H9 (cell line): ENCODE results near the gene KAT6B. TPM values are rescaled to one million over a fixed set of nuclear protein-coding genes. Genes with fewer than 3 reads are reported as not detected.
A peak's percentile ranks its signal among the peaks of the same experiment; 100 is the strongest.
"Not testable (repeated sequence)": the region's sequence is repeated elsewhere in the genome, so short reads cannot be mapped to it uniquely, and the experiment has no call there.

ENCODE experiments used
- DNase-seq: peaks from one replicate; pipeline ENCODE4 v3.0.0-alpha.2; 2017
- H2AFZ ChIP-seq: one replicate; pipeline ENCODE4 v1.6.1; 2013; ENCODE audit warnings: mild to moderate bottlenecking, low read length, control low read depth, moderate library complexity
- H2AK5ac ChIP-seq: 2 replicates; pipeline ENCODE4 v1.6.1; 2013; ENCODE audit warnings: low read length, control low read depth, mixed read lengths; ENCODE audit not compliant: insufficient read length
- H2BK120ac ChIP-seq: one replicate; pipeline ENCODE4 v1.6.1; 2013; ENCODE audit warnings: low read depth, mild to moderate bottlenecking, low read length, control low read depth, inconsistent platforms; ENCODE audit not compliant: poor library complexity, severe bottlenecking
- H2BK12ac ChIP-seq: 2 replicates; pipeline ENCODE4 v1.6.1; 2013; ENCODE audit warnings: low read length, control low read depth, mixed read lengths, low read depth; ENCODE audit not compliant: insufficient read length
- H2BK15ac ChIP-seq: 2 replicates; pipeline ENCODE4 v1.6.1; 2013; ENCODE audit warnings: low read depth, low read length, control low read depth
- H2BK20ac ChIP-seq: one replicate; pipeline ENCODE4 v1.6.1; 2013; ENCODE audit warnings: low read depth, mild to moderate bottlenecking, low read length, control low read depth, inconsistent platforms; ENCODE audit not compliant: poor library complexity, severe bottlenecking
- H2BK5ac ChIP-seq: 2 replicates; pipeline ENCODE4 v1.6.1; 2013; ENCODE audit warnings: low read length, control low read depth, mixed read lengths; ENCODE audit not compliant: insufficient read length
- H3K14ac ChIP-seq: 2 replicates; pipeline ENCODE4 v1.6.1; 2013; ENCODE audit warnings: low read length, control low read depth; ENCODE audit not compliant: insufficient read depth
- H3K18ac ChIP-seq: 2 replicates; pipeline ENCODE4 v1.6.1; 2013; ENCODE audit warnings: low read depth, mild to moderate bottlenecking, mixed read lengths, low read length, control low read depth; ENCODE audit not compliant: insufficient read length
- H3K23ac ChIP-seq: 2 replicates; pipeline ENCODE4 v1.6.1; 2013; ENCODE audit warnings: low read length, control low read depth, mixed read lengths, low read depth; ENCODE audit not compliant: insufficient read length
- H3K23me2 ChIP-seq: 2 replicates; pipeline ENCODE4 v1.6.1; 2013; ENCODE audit warnings: low read depth, mild to moderate bottlenecking, mixed read lengths, low read length, control low read depth; ENCODE audit not compliant: insufficient read length, poor library complexity, severe bottlenecking
- H3K27ac ChIP-seq: 2 replicates; pipeline ENCODE4 v1.5.1; 2013; ENCODE audit warnings: low read length, control low read depth, mixed read lengths, low read depth; ENCODE audit not compliant: insufficient read length
- H3K27me3 ChIP-seq: 2 replicates; pipeline ENCODE4 v1.6.1; 2013; ENCODE audit warnings: low read length, control low read depth, inconsistent platforms; ENCODE audit not compliant: insufficient read depth
- H3K4ac ChIP-seq: 2 replicates; pipeline ENCODE4 v1.6.1; 2013; ENCODE audit warnings: low read depth, mild to moderate bottlenecking, control low read depth, inconsistent platforms, low read length, moderate library complexity
- H3K4me1 ChIP-seq: 2 replicates; pipeline ENCODE4 v1.6.1; 2013; ENCODE audit warnings: low read length, control low read depth, inconsistent platforms; ENCODE audit not compliant: insufficient read depth
- H3K4me2 ChIP-seq: 2 replicates; pipeline ENCODE4 v1.6.1; 2013; ENCODE audit warnings: low read length, control low read depth, mixed read lengths; ENCODE audit not compliant: insufficient read length, insufficient read depth
- H3K56ac ChIP-seq: 2 replicates; pipeline ENCODE4 v1.6.1; 2013; ENCODE audit warnings: low read depth, mild to moderate bottlenecking, mixed read lengths, low read length, control low read depth; ENCODE audit not compliant: insufficient read length
- H3K79me1 ChIP-seq: 2 replicates; pipeline ENCODE4 v1.6.1; 2013; ENCODE audit warnings: low read depth, mild to moderate bottlenecking, moderate library complexity, low read length, control low read depth, inconsistent platforms; ENCODE audit not compliant: insufficient read depth, poor library complexity, severe bottlenecking
- H3K79me2 ChIP-seq: 2 replicates; pipeline ENCODE4 v1.6.1; 2013; ENCODE audit warnings: low read length, control low read depth, inconsistent platforms; ENCODE audit not compliant: insufficient read depth
- H3K9ac ChIP-seq: 2 replicates; pipeline ENCODE4 v1.6.1; 2013; ENCODE audit warnings: low read length, control low read depth, mixed read lengths; ENCODE audit not compliant: insufficient read length; ENCODE audit errors: extremely low read depth
- H3K9me3 ChIP-seq: one replicate; pipeline ENCODE4 v1.6.1; 2013; ENCODE audit warnings: low read depth, low read length, inconsistent platforms; ENCODE audit not compliant: control insufficient read depth
- H3T11ph ChIP-seq: one replicate; pipeline ENCODE4 v1.6.1; 2013; ENCODE audit warnings: mild to moderate bottlenecking, low read length, control low read depth, inconsistent platforms
- H4K20me1 ChIP-seq: one replicate; pipeline ENCODE4 v1.6.1; 2013; ENCODE audit not compliant: control insufficient read depth, insufficient read length, insufficient read depth
- H4K5ac ChIP-seq: 2 replicates; pipeline ENCODE4 v1.6.1; 2013; ENCODE audit warnings: low read depth, mild to moderate bottlenecking, mixed read lengths, low read length, control low read depth; ENCODE audit not compliant: insufficient read length
- H4K8ac ChIP-seq: replicated peaks from 2 replicates; pipeline ENCODE4 v1.6.1; 2013; ENCODE audit warnings: low read length, control low read depth, mixed read lengths, low read depth; ENCODE audit not compliant: insufficient read length
- H4K91ac ChIP-seq: 2 replicates; pipeline ENCODE4 v1.6.1; 2013; ENCODE audit warnings: low read depth, mild to moderate bottlenecking, moderate library complexity, mixed read lengths, low read length, control low read depth; ENCODE audit not compliant: insufficient read length
- H3K27ac Mint-ChIP-seq, 3 experiments: 2 replicates in 2 of 3; 3 replicates in 1 of 3; pipeline ENCODE4 v1.8.0; 2020 to 2021; ENCODE audit warnings: mixed read lengths in 3 of 3, mild to moderate bottlenecking in 1 of 3, moderate library complexity in 1 of 3
- H3K27me3 Mint-ChIP-seq: 2 replicates; pipeline ENCODE4 v1.8.0; 2021; ENCODE audit warnings: low read depth, mild to moderate bottlenecking, moderate library complexity, mixed read lengths
- H3K36me3 Mint-ChIP-seq, 3 experiments: 2 replicates in 2 of 3; 3 replicates in 1 of 3; pipeline ENCODE4 v1.8.0; 2020 to 2021; ENCODE audit warnings: low read depth in 3 of 3, mixed read lengths in 3 of 3; ENCODE audit not compliant: insufficient read depth in 1 of 3
- H3K4me1 Mint-ChIP-seq, 2 experiments: 2 replicates each; pipeline ENCODE4 v1.8.0; 2020; ENCODE audit warnings: mixed read lengths in 2 of 2
- H3K4me3 Mint-ChIP-seq, 2 experiments: 2 replicates in 1 of 2; 3 replicates in 1 of 2; pipeline ENCODE4 v1.8.0; 2020 to 2021; ENCODE audit warnings: mild to moderate bottlenecking in 2 of 2, mixed read lengths in 2 of 2, moderate library complexity in 1 of 2
- H3K9me3 Mint-ChIP-seq, 2 experiments: 2 replicates in 1 of 2; 3 replicates in 1 of 2; pipeline ENCODE4 v1.8.0; 2020; ENCODE audit warnings: mild to moderate bottlenecking in 2 of 2, mixed read lengths in 2 of 2, moderate library complexity in 1 of 2
- WGBS: extraction: QIAGEN DNeasy Blood & Tissue Kit; methylation state at CpG from one replicate; pipeline ENCODE4 v1.1.7; 2013; ENCODE audit warnings: missing lambda C conversion rate, low lambda C conversion rate, mixed read lengths; ENCODE audit not compliant: insufficient read length; ENCODE audit errors: extremely low coverage; 5-methylcytosine and 5-hydroxymethylcytosine counted together
- total RNA-seq: library from RNA; stranded (reverse); gene quantifications from 2 replicates; pipeline ENCODE4 v1.2.1, GENCODE V29; 2021
- TF ChIP-seq, protein P1 (sequence below): fragments of 200-600 bp; sonication (generic); conservative IDR thresholded peaks from 3 replicates; pipeline ENCODE4 v1.8.0; 2021; ENCODE audit warnings: antibody characterized with exemption, mild to moderate bottlenecking

Gene KAT6B
- total RNA-seq, 1 experiment from 2014 or later = 34.2 TPM

DNA sequence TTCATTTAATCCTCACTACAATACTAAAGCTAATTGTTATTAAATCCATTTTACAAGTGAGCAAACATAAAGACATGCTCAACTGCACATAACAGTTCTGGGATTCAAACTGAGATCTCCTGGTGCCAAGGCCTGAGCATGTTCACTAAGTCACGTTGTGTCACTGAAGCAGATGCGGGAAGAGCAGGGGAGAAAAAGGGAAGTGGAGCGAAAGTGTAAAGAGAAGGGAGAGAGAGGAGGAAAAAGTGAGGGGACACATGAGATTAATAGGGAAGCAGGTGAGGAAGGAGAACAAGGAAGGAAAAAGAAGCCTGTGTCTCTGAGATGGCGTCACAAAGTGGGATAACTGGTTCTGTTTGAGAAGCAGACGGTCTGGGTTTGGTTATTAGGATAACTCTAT lies 38.9 kb upstream of the KAT6B start:
- Histone ChIP-seq H2AFZ (no peak overlapping the region), H2BK5ac (no peak overlapping the region), H4K8ac (no peak overlapping the region), H3K18ac (no peak overlapping the region), H3K9me3 (no peaks in the 10 kb centered on the region), H3K4ac (no peak overlapping the region), H2BK20ac (no peak overlapping the region), H3K23me2 (no peaks in the 10 kb centered on the region), H3K27me3 (no peaks in the 10 kb centered on the region), H3K79me2 (no peaks in the 10 kb centered on the region), H2AK5ac (no peak overlapping the region), H4K20me1 (no peaks in the 10 kb centered on the region), H3K56ac (no peak overlapping the region), H3T11ph (no peak overlapping the region), H3K79me1 (no peaks in the 10 kb centered on the region), H4K91ac (no peak overlapping the region), H4K5ac (no peak overlapping the region), H2BK12ac (no peak overlapping the region), H2BK15ac (no peak overlapping the region), H3K27ac (no peak overlapping the region), H3K4me1 (peaks cover 8% of the 10 kb centered on the region; the same call in 1 of the 2 replicates), H2BK120ac (no peak overlapping the region), H3K14ac (no peak overlapping the region), H3K4me2 (no peak overlapping the region), H3K23ac (no peak overlapping the region), H3K9ac (no peak overlapping the region)
- Mint-ChIP-seq H3K9me3 (no peaks in the 10 kb centered on the region), H3K36me3 (no peaks in the 10 kb centered on the region; a peak in 1 of 7 replicates), H3K4me1 (peaks cover 14 to 20% of the 10 kb centered on the region in 2 experiments), H3K27me3 (no peaks in the 10 kb centered on the region), H3K27ac (peak overlapping the region in 2 of 3 experiments; percentile 8 to 69; a peak in 1 of 7 replicates), H3K4me3 (no peak overlapping the region)
- WGBS = 100% methylated on average over 1 of the region's 5 CpGs
- TF ChIP-seq, protein P1, sequence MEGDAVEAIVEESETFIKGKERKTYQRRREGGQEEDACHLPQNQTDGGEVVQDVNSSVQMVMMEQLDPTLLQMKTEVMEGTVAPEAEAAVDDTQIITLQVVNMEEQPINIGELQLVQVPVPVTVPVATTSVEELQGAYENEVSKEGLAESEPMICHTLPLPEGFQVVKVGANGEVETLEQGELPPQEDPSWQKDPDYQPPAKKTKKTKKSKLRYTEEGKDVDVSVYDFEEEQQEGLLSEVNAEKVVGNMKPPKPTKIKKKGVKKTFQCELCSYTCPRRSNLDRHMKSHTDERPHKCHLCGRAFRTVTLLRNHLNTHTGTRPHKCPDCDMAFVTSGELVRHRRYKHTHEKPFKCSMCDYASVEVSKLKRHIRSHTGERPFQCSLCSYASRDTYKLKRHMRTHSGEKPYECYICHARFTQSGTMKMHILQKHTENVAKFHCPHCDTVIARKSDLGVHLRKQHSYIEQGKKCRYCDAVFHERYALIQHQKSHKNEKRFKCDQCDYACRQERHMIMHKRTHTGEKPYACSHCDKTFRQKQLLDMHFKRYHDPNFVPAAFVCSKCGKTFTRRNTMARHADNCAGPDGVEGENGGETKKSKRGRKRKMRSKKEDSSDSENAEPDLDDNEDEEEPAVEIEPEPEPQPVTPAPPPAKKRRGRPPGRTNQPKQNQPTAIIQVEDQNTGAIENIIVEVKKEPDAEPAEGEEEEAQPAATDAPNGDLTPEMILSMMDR = no peak
- no peak for DNase-seq

DNA sequence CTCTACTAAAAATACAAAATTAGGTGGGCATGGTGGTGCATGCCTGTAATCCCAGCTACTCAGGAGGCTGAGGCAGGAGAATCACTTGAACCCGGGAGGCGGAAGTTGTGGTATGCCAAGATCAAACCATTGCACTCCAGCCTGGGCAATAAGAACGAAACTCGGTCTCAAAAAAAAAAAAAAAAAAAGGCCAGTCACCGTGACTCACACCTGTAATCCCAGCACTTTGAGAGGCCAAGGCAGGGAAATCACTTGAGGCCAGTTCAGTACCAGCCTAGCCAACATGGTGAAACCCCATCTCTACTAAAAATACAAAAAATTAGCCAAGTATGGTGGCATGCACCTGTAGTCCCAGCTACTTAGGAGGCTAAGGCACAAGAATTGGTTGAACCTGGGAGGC lies 34.4 kb upstream of the KAT6B start:
- H3K79me1 ChIP-seq, H3K56ac ChIP-seq, H3K9me3 Mint-ChIP-seq, H3K9ac ChIP-seq, H2BK15ac ChIP-seq, H2BK12ac ChIP-seq, H3K18ac ChIP-seq, DNase-seq, H3K14ac ChIP-seq, H4K20me1 ChIP-seq, H4K91ac ChIP-seq, H3K27ac Mint-ChIP-seq, H4K8ac ChIP-seq, H3K4ac ChIP-seq, H3K23me2 ChIP-seq, H3K4me2 ChIP-seq, H2BK5ac ChIP-seq, H3K36me3 Mint-ChIP-seq, H3K23ac ChIP-seq, H3T11ph ChIP-seq, H3K27me3 Mint-ChIP-seq, H4K5ac ChIP-seq, H2AK5ac ChIP-seq, H3K4me1 Mint-ChIP-seq, H2AFZ ChIP-seq, H3K27me3 ChIP-seq, H3K4me3 Mint-ChIP-seq, H2BK120ac ChIP-seq, H3K9me3 ChIP-seq, H3K27ac ChIP-seq, H3K4me1 ChIP-seq, H3K79me2 ChIP-seq, H2BK20ac ChIP-seq: not testable (repeated sequence)
- no CpG with 5 or more reads among the region's 5 CpGs for WGBS
